HPDE6-E6E7 (cell line): Measurements from ENCODE around the gene ANKS1A.
"Not testable (repeated sequence)": the region's sequence is repeated elsewhere in the genome, so short reads cannot be mapped to it uniquely, and the experiment has no call there.

Source experiments
- DNase-seq: peaks from one replicate; pipeline ENCODE4 v3.0.0; 2011; ENCODE audit warnings: missing footprints; ENCODE audit errors: extremely low spot score

ANKS1A gene

DNA sequence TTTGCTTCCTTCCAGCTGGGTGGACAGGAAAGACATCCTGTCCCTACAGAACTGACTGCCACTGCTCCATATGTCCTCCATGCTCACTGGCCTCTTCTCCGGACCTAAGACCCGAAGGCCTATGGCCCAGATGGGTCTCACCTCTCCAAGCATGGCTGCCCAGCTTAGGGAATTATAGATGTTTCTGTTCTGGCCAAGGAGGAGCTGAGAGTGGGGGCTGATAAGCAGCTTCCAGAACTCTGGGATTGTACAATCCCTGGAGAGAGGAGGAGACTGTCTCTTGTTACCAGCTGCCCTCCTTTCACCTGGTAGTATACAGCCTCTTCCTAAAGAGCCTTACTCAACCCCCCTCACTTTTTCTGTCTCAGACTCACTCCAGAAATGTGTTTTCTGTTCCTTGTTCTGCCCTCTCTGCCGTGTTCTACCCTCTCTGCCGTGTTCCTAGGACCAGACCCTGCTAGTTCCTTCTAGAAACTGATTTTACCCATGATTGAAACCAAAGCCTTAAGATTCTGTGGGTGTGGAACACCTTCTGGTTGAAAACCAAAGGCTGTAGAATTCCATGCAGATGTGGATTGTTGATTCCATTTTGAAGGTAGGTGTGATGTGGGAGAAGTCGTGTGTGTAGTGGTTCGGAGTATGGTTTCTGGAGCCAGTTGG is 28.7 kb downstream of the ANKS1A start:
- DNase-seq, result no peak

DNA sequence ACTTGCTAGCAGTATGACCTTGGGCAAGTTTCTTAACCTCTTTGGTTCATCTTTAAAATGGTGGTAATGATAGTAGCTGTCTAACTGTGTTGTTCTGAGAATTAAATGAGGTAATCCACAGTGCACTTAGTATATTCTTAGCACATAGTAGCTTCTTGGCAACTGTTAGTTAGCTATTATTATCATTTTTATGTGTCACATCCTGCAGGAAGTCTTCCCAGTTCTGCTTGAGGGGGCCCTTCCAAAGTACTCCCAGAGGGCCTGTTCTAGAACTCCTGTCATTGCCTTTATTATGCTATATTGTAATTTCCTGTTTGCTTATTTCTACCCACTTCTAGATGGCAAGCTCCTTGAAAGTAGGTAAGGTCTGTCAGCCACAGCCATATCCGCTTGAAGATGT is 30.6 kb downstream of the ANKS1A start:
- no peak for DNase-seq

DNA sequence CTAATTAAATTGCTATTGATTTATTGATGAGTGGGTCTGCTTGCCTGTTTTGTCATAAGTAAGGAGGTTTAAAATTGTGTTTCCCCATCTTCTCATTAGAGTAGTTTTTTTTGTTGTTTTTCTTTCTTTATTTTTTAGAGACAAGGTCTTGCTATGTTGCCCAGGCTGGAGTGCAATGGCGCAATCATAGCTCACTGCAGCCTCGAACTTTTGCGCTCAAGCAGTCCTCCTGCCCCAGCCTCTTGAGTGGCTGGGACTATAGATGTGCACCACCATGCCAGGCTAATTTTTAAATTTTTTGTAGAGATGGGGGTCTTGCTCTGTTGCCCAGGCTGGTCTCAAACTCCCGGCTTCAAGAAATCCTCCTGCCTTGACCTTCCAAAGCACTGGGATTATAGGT is 31.0 kb downstream of the ANKS1A start:
- no peak for DNase-seq

DNA sequence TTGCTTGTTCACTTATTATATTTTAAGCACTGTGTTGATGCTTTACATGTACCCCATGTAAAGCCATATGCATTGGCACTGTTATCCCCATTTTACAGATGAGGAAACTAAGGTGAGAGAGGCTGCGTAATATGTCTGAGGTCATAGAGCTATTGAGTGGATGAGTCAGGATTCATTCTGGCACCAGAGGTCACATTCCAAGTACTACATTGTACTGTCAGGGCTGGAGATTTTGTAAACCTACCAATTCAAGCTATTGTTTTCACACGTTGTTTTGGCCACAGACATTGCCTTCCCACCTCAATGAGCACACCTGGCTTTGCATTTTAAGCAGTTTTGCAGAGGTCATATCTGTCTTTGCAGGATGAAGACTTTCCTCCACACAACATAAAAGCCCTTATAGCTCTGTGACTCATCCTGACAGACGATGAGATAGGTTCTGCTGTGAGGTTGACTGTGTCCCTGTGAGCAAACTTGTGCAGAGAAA is 33.2 kb downstream of the ANKS1A start:
- peak; percentile 37 for DNase-seq

DNA sequence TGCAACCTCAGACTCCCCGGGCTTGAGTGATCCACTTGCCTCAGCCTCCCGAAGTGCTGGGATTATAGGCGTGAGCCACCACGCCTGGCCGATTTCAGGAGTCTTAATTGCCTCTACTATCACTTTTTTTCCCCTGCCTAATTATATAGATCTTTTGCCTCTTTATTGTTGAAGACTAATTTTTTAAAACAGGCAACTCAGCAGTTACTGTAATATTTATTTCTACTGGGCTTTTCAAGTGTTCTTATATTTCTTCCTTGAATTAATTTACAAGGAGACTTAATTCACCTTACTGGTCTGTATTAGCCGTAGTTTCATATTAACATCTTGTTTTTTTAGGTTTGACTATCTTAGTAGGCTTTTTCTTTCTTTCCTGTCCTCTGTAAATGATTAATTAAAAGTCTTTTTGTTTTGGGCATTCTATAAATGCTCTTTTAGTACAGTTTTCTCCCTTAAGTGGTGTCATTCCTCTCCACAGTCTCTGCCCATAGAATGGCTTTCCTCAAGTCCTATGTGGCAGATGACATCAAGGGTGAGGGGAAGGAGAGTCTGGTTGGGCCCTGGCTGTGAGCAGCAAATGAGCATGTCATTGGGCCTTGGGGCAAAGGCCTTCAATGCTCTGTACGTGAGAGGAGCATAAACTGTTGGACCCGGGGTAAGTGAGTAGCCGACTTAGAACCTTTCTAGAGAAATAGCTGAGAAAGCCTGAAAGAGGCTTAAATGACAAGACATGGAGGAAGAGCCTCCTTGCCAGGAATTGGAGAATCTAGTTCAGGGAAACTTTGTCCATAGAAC is 36.0 kb downstream of the ANKS1A start:
- DNase-seq, result no peak

DNA sequence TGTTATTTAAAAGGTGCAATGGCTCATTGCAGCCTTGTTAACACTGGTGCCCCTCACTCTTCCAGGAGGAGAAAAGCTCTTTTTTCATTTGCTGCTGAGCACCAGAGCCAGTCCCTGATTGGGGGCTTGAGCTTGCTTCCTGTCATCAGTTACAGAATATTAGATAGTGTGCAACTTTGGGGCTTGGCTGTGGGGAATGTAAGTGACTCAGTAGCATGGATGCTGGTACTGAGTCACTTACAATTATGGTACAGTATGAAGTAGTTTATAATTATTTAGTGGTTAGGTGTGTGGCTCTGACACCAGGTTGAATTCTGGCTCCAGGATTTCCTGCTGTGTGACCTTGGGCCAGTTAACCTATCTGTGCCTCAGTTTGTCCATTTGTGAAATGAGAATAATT is 37.6 kb downstream of the ANKS1A start:
- peak; percentile 21 for DNase-seq

DNA sequence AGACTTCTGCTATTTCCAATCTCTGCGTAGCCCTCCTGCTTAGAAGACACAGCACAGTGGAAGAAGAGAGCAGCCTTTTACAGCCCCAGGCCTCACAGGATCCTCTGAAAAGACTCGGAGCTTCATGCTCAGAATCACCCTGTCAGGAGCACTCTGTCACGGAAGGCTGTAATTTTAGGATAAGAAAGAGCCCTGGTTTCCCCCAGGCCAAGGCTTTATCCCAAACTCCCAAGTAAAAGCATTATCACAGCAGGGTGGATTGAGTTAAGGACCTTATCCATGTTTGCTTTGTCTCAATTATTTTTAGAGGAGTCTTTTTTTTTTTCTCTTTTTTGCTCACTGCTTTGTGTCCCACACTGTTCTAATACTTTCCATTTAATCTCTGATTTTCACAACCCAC is 39.2 kb downstream of the ANKS1A start:
- DNase-seq, result no peak

DNA sequence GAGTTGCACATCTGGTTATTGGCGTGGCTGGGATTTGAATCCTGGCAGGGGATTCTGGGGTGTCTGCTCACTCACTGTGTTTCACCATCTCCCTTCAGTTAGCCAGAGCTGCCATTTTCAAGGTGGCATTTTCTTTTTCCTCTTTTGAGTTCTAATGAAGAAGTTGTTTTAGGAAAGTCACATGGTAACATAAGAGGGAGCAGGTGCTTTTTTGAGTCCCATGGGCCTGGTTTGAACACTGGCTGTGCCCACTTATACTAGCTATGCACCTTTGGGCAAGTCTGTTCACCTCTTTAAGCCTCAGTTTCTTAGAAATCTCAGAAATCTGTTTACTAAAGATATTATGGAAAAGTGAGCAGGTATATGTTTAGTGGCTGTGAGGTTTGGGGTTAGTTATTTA is 39.6 kb downstream of the ANKS1A start:
- DNase-seq, result no peak

DNA sequence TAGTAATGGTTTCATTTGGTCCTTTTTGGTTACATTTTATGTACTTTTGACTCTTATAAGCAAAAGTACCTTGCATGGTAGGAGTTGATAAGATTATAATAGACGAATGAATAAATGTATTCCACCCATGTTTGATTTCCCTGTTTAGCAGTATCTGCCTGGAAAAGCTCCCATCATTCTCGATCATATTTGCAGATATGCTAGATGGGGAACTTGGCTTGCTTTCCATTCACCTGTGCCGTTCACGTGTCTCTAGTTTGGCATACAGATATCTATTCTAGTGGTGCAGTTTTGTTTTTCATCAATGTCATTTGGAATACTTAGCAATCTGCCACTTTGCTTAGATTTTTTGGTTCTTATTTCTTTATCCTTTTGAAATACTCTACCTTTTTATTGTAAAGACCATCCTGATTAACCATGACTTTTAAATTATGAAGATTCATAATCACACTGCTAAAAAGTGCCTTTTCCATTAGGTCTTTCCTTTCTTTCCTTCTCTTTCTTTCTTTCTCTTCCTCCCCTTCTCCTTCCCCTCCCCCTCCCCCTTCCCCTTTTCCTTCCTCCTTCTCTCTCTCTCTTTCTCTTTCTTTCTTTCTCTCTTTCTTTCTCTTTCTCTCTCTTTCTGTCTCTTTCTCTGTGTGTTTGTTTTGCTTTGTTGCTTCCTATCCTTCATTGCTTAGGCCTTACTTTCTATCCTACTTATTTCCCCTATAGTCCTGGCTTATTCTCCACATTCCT is 40.4 kb downstream of the ANKS1A start:
- DNase-seq, result no peak

DNA sequence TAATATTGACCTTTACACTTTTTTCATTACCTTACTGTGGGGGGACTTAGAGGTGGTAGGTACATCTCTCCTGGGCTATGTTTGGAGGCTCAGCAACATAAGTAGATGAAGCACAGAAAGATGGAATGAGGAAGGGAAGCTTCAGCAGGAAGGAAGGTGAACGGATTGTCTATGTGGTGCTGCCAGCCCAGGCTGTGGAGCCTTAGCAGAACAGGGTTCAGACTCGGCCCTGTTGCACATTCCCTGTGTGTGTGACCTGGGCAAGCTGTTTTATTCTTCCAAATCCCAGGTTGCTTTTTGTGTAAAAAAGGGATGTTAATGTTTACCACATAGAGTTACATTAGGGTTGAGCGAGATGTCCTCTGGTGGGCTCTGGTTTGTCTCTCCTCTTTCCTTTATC is 41.2 kb downstream of the ANKS1A start:
- no peak for DNase-seq

DNA sequence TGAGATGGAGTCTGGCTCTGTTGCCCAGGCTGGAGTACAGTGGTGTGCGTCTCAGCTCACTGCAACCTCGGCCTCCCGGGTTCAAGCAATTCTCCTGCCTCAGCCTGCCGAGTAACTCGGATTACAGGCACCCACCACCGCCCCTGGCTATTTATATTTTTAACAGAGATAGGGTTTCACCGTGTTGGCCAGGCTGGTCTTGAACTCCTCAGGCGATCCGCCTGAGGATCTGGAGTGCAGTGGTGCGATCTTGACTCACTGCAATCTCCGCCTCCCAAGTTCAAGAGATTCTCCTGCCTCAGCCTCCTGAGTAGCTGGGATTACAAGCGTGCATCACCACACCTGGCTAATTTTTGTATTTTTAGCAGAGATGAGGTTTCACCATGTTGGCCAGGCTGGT is 43.1 kb downstream of the ANKS1A start:
- not testable (repeated sequence) for DNase-seq

DNA sequence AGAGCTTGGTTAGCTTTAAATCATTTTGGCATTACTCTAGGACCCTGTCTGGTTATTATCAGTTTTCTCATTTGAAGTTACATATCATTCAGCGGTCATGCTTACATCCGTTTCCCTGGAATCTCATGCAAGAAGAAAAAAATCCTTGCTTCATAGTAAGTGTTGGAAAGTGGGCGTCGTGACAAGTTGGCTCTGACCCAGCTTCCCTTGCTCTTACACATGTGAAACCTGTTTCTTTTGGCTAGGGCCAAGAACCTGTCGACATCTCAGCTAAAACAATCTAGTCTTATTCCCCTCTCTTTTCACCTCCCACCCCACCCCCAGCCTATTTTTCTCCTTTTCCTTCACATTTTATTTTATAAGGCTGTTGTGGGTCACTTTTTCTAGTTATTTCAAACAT is 45.5 kb downstream of the ANKS1A start:
- DNase-seq, result no peak

DNA sequence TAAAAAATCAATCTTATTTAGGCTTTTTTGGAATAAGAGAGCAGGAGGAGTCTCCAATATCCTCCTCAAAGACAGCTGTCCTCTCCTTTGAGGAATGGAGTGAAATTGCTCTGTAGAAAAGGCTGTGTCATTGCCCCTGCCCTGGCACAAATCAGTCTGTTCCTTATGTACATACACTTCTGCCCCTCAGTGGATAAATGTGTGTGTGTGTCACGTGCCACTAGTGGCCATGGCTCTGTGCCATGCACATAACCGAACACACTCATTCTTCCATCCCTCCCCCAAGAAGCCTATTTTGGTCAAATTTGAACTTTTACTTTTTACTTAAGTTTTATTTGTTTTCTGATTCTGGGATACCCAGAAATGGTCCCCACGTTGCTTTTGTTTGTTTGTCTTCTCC is 49.2 kb downstream of the ANKS1A start:
- no peak for DNase-seq

DNA sequence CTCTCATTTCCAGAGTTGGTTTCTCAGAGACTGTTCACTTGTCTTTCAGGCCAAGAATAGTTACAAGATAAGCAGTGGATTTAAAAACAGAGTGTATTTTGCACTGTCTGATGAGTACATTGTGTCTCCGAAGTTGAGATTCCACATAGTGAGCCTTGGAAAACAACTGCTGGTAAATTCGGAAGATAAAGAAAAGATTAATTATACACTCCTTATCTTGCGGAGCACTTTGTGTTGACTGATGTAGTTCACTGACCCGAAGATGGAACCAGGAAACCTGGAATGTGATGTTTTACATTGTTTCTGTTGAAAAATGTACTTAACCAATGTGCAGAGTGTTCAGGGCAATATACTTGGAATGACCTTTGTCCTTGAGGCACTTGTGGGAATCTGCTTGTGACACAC is 51.0 kb downstream of the ANKS1A start:
- no peak for DNase-seq

DNA sequence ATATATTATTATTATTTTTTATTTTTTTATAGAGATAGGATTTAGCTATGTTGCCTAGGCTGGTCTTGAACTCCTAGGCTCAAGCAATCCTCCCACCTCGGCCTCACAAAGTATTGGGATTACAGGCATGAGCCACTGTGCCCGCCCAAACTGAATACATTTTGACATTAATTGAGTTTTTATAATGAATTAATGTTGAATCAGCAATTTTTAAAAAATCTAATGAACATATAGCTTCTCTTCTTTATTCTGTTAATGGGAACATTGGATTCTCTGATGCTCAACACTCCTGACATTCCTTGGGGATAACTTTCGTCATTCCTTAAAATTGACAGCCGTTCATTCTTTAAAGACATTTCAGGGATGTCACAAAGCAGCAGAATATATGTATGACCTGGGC is 52.4 kb downstream of the ANKS1A start:
- no peak for DNase-seq

DNA sequence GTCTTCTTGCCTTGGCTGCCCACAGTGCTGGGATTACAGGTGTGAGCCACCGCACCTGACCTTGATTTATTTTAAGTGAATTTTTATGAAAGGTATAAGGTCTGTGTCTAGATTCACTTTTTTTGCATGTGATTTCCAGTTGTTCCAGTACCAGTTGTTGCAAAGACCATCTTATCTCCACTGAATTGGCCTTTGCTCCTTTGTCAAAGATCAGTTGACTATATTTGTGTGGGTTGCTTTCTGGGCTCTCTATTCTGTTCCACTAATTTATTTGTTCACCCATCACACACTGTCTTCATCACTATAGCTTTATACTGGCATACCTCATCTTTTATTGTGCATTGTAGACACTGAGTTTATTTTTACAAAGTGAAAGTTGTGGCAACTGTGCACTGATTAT is 56.3 kb downstream of the ANKS1A start:
- DNase-seq, result no peak

DNA sequence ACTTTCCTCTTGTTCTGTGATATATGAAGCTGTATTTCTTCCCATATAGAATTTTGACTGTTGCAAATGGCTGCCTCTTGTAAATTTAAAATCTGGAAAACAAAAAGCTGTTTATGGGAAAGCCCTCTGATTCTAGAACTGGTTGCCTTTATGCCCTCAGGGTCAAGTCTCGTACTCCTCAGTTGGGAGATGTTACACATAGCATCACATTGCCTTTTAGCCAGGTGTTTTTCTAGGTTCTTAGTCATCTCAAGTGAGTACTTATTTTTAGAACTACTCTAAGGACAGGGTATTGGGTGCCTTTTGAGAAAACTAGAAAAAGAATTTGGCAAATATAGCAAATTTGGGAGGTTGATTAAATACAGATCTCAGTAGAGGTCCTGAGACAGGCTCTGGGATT is 58.5 kb downstream of the ANKS1A start:
- DNase-seq, result no peak

DNA sequence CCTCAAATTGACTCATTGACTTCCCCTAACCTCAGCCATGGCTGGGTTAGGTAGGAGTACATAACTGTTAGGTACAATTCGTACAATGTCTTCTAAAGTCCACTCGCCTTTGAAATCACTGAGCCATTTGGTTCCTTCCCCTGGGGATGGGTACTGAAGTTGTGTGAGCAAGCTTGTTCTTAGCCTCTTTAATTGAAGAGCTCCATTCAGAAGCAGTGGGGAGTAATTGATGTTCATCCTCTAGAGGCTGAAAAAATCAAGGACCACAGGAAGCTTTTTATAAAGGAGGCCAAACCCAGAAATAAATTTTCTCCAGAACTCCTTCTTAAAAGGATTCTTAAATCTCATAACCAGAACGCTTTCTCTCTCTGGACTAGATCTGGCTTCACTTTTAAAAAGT is 60.6 kb downstream of the ANKS1A start:
- no peak for DNase-seq

DNA sequence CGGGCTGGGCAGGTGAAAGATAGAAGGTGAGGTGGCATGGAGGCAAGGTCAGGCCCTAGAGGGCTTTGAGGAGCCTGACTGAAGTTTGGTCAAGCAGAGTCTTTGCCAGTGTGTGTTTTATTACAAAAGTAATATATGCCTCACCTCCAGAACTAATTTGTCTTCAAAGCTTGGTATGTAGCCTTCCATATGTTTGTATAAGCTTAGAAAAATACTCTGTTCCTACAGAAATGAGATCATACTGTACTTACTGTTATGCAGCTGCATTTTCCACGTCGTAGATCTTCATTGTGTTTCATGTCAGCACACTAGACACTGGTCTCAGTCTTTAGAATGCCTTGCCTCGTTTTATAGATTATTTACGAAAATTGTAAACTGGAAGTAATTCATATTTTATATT is 61.8 kb downstream of the ANKS1A start:
- DNase-seq, result no peak

DNA sequence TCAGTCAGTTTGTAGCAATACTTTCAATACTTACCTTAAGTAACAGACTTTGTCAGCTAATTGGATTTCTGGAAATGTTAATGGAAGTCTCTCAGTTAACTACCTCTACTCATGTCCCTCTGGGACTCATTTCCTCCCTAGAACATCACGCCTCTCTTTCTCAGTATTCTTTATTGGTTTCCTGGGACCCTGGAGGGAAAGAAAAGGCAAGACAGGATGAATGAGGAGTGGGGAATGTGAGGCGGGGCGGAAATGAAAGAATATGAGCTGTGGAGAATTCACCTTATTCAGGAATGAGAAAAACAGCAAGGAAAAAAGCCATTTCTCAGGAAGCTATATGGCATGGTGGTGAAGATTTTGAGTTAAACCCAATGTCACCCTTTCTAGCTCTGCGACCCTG is 62.7 kb downstream of the ANKS1A start:
- no peak for DNase-seq

DNA sequence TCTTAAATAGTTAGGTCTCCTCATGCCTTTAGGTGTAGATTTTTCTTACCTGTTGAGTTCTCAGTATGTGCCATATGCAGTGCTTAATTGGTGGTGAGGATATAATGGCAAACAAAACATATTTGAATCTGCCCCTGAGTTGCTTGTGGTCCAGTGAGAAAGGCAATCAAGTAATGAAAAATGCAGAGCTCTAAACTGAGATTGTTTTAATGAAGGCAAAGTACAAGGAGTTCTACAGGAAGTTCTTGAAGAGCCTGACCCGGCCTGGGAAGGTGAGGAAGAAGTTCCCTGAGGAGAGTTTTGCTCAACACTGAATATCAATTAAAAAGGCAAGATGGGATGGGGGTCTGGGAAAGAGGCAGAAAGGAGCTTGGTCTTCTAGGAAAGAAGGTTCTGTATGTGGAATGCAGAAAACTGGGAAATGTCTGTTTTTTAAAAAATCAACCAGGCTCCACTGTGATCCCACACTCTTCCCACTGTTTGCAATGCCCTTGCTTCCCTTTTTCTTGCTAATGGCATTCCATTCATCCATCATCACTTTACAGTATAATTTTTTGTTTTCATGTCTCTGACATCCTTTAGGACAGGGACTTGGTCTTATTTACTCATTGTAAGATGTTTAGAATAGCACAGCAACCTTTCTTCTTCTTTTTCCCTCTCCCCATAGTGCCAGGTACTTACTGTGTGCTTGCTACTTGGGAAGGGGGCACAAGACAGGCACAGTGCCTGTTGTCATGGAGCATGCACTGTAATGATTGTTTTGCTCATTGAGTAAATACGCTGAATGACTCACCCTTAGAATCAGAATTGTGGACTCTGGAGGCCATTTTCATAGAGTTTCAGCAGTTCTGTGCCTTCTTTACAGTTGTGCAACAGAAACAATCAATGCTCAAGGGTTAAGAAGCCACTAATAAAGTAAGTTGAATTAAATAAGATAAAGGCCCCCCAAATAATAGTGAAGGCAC is 64.3 kb downstream of the ANKS1A start:
- peak; percentile 65 for DNase-seq

DNA sequence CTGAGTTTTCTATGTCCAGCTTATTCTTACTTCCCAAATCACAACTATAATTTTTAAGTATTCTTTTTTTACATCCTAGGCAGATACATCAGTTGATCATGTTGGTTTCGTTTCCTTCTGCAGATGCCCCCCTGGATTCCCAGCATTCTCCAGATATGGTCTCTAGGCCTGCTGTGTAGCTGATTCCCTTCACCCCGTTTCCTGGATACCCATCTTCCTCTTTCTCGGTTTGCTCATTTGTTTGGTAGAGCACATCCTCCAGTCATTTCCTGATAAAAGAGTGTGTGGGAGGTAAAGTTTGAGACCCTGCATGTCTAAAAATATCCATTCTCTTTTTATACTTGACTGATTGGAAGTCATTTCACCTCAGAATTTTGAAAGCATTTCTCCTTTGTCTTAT is 66.4 kb downstream of the ANKS1A start:
- DNase-seq, result no peak
